Measurements from ENCODE around the gene DKK1.
"Not testable (repeated sequence)": the region's sequence is repeated elsewhere in the genome, so short reads cannot be mapped to it uniquely, and the experiment has no call there.

Gene DKK1

GRCh38 chr10:52359441-52359840 lies 45.4 kb downstream of the DKK1 start:
- TF ChIP-seq ZBTB17 (tag by site-specific recombination; IDR thresholded peaks at IDR 0.05) (no peak), ZNF518A (tag by site-specific recombination; conservative IDR thresholded peaks at IDR 0.05; ENCODE audit: low read depth) (no peak), ZNF423 (tag by site-specific recombination; IDR thresholded peaks at IDR 0.05) (no peak)
- Histone ChIP-seq H3K27ac (ENCODE audit: extremely low read depth, low read depth, low read length) (no peak overlapping the region), H3K4me1 (ENCODE audit: control insufficient read depth, insufficient read depth, low read length) (no peaks in the 10 kb centered on the region), H3K36me3 (ENCODE audit: control insufficient read depth in 2 of 2, insufficient read depth in 1 of 2, low read length in 2 of 2) (no peaks in the 10 kb centered on the region), H3K4me3 (ENCODE audit: low read depth, low read length) (no peak overlapping the region), H3K9me3 (ENCODE audit: control insufficient read depth, insufficient read depth, low read depth, low read length) (no peaks in the 10 kb centered on the region)
- CTCF ChIA-PET: no interaction called here
- POLR2A ChIA-PET: no interaction called here

- TF ChIP-seq SETDB1 (IDR thresholded peaks at IDR 0.05; ENCODE audit: insufficient read length, low read length) (peak; percentile 74), KLF1 (tag by site-specific recombination; IDR thresholded peaks at IDR 0.05) (peak; percentile 40; the same call in 1 of the 2 replicates), ZNF692 (tag by site-specific recombination; IDR thresholded peaks at IDR 0.05) (0 out of 2 replicates have a peak, but pooled peaks have one; percentile 24)
- H3K27ac ChIP-seq (ENCODE audit: extremely low read depth, low read depth, low read length); H3K36me3 ChIP-seq (ENCODE audit: control insufficient read depth in 2 of 2, insufficient read depth in 1 of 2, low read length in 2 of 2); CTCF ChIA-PET; POLR2A ChIA-PET; H3K4me3 ChIP-seq (ENCODE audit: low read depth, low read length); H3K4me1 ChIP-seq (ENCODE audit: control insufficient read depth, insufficient read depth, low read length); H3K9me3 ChIP-seq (ENCODE audit: control insufficient read depth, insufficient read depth, low read depth, low read length): not testable (repeated sequence)
These were observed 51.7 kb downstream of the DKK1 start for GRCh38 chr10:52365547-52366432.
